ENCODE results near the gene HNRNPF.
"Not testable (repeated sequence)": the region's sequence is repeated elsewhere in the genome, so short reads cannot be mapped to it uniquely, and the experiment has no call there.

HNRNPF gene

DNA sequence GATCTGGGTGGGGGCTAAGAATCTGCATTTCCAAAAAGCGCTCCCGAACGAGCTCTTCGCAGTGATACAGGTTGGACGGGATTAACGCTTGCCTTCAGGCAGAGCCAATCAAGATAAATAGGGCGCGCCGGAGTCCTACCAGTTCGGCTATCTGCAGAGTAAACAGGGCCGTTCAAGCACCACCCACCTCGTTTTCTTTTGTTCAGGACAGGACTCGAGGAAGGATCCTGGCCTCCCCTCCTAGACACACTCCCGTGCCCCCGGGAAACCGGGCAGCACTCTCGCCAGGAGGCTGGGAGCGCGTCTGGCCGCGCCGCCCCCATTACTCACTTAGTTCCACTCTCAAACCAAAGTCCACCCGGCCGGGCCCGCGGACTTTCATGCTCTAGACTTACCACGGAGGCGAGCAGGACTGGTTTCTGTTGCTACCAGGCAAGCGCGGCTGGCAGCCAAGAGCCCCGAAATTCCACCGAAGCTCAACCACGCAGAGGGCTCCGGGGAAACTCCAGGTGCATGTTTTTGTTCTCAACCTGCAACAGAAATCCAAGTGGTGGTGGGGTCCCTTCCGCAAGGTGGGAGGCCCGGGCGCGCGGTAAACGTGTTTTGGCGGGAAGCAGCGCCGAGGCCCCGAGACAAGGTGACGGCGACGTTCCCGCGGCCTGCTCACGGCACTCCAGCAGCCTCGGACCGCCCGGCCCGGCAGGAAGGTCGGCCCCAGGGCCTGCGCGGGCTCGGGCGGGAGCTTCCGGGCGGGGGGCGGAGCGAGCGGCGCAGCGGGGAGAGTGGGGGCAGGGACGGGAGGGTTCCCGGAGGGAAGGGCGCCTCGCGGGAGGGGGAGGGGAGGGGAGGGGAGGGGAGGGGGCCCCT is 12.7 kb downstream of the HNRNPF start:
- DNase-seq: peak; percentile 82

DNA sequence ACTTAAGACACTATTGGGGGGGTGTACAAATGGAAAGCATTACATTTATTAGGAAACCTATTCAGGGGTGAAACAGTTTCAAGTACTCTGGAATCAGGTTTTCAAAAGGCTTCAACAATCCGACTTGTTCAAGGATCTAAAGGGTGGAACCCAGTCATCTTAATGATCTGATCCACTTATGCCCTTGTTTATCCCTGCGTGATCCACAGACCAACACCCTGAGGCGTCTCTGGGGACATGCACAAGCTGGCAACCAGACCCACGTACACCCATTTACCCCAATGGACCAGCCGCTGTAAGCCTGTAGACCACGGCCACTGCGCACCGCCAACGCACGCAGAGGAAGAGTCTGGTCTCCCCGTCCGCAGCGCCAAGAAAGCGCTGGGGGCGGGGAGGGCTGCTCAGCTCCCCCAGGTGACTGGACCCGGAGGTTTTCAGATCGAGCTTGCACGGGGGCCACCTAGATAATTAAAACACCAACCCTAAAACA is 13.4 kb downstream of the HNRNPF start:
- DNase-seq: no peak

DNA sequence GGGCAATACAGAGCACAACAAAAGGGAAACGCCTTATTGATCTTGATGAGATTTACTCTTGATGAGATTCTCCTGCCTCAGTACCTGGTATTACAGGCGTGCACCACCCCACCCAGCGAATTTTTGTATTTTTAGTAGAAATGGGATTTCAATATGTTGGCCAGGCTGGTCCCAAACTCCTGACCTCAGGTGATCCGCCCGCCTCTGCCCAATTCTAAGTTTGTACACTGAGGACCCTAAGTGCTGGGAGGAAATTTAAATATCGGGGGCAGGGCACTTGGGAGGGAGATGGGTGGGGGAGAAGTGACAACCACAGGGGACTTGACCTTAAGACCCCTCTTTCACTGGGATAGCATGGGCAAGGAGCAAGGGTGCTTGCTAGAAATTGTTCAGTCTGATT is 14.1 kb downstream of the HNRNPF start:
- DNase-seq: no peak

DNA sequence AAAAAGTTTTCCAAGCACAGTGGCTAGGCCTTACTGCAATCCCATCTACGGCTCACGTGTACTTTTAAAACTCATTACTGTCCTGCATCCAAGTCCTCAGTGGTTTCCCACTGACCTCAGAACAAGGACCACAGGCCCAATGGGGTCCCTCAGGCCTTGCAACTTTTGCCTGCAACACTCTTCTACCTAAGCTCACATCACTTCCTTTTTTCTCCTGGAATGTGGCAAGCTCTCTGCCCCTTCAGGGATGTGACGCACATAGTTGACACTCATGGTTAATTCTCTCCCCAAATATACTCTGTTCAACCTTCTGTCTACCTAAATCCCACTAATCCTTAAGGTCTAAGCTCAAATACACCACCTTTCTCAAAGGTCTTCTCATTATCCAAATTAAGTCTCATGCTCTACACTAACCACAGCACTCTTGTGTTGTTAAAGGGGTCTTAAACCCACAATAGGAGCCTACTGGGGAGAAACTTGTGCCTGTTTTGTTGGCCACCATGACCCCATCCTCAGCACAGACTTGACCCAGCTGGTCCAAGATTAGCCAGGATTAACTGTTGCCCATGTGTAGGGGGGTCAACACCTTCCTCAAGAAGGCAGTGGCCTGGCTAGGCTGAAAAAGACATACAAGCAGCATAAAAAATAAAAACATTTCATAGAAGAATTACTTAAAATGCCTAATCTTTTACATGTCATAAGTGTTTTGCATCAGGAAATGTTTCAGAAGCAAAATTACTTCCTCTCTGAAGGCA is 15.2 kb downstream of the HNRNPF start:
- DNase-seq: no peak

DNA sequence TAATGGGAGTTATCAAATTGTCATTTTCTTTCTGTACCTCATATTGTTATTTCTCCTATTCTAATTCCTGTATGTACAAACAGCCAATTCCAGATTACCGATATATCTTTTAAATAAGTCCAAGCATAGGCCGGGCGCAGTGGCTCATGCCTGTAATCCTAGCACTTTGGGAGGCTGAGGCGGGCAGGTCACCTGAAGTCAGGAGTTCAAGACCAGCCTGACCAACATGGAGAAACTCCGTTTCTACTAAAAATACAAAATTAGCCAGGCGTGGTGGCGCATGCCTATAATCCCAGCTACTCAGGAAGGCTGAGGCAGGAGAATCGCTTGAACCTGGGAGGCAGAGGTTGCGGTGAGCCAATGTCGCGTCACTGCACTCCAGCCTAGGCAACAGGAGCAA is 15.8 kb downstream of the HNRNPF start:
- not testable (repeated sequence) for DNase-seq

DNA sequence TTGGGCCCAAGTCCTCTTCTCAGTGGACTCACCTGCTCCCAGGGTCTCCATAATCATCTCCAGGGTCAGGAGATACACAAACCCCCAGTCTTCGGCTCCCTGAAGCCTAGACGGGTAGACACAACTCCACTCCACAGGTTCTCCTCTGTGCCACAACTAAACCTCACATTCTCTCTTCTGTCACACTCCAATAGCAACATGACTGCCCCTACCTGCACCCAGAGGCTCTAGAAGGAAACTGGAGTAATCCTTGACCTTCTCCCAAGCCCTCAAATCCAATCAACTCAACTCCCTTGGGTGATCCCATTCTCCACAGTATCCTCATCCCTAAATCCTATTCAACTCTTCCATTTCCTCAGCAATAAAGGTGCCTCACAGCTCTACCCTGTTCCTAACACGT is 16.2 kb downstream of the HNRNPF start:
- no peak for DNase-seq

DNA sequence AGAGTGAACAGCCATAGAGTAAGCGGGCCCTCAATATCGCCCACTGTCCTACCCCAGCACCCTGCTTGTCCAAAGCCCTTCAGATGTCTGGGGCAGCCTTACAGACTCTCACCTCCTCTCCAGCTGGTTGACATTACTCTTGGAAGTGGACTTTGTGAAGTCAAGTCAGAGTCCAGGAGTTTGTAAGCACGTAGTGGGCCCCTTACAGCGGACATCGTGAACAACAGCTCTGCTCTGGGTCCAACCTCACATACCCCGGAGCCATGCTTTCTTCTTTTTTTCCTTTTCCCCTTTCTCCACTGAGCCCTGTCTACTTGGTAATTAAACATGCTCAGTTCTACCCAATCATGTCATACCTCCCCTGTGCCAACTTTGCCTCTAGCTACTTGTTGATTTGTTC is 17.5 kb downstream of the HNRNPF start:
- no peak for DNase-seq

DNA sequence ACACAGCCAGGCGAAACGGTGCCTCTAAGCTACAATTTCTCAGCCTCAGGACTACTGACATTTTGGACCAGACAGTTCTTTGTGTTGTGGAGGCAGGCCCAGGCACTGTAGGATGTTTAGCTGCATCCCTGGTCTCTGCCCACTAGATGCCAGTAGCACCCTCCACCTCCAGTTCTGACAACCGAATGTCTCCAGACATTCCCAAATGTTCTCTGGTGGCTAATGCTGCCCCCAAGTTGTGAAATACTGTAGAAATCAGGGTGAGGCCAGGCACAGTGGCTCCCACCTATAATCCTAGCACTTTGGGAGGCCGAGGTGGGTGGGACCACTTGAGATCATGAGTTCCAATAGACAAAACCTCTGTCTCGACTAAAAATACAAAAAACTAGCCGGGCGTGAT is 18.2 kb downstream of the HNRNPF start:
- DNase-seq: no peak

DNA sequence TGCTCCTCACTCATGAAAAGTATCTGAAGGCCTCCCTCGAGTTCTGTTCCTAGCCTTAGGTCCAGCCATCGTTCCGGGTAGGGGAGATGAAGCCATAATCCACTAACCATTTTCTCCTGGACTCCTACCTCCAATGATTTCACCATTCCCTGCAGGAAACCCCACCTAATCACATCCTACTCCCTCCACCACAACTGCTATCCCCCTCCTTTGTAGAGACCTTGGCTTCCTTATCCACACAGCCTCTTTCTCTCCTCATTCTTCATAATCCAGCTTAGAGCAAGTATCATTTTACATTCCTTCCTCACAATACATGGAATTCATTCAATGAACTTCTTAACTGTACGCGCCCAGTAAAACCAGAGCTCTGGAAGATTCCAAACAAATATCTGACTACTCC is 18.7 kb downstream of the HNRNPF start:
- DNase-seq: no peak

DNA sequence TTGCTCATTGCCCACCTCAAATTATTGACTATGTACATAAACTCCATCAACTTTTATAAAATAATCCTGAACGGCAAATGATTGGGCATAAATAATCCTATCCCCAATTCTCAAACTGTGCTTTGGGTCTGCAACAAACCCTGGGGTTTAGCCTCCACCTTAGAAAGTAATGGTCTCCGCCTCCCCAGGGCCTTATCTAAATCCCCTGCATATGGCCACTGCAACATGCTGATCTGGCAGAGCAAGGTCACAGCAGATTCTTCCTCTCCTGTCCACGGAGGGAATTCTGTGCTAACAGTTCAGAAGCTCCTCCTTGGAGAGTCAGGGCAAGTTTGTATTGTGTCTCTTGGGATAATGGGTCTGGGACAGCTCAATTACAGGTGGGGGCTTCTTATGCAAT is 19.1 kb downstream of the HNRNPF start:
- DNase-seq: no peak

DNA sequence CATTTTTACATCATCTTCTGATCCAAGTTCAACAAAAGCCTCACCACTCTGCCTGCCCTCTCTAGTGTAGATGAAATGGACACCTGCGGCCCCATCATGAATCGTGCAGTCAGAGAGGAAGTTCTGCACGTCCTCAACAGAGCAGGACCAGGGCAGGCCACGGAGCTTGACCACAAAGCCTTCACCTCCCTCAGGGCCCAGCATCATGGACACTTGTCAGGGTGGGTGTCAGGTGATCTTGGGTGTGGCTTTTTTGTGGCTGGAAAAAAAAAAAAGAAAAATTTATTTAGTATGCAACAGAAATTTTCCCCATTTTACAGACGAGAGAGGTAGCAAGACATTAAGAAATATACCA is 21.3 kb downstream of the HNRNPF start:
- no peak for DNase-seq

DNA sequence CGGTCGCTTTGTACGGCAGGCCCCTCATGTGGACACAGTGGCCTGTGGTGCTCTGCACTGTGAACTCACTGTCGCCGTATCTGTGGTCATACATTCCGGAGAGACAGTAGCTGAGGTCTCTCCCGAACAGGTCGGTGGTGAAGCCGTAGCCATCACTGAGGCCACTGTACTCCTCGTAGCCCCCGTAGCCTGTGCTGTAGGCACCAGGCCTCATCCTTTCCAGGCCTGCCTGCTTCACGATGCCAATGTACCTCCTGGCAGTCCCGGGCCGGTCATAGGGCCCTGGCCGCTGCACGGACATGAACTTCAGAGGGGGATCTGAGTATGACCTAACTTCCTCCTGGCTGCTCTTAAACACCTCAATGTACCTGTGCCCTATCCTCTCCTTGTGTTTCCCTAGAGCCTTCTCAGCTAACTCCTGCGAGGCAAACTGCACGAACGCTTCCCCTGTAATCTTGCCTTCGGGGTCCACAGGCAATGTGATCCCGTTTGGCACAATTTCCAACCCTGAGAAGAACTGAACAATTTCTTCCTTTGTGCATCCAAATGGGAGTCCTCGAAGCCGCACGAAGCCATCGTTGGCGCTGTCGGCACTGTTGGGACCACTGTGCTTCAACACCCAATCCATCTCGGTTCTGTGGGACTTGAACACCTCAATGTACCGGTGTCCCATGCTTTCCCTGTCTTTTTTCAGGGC is 21.9 kb downstream of the HNRNPF start:
- no peak for DNase-seq

DNA sequence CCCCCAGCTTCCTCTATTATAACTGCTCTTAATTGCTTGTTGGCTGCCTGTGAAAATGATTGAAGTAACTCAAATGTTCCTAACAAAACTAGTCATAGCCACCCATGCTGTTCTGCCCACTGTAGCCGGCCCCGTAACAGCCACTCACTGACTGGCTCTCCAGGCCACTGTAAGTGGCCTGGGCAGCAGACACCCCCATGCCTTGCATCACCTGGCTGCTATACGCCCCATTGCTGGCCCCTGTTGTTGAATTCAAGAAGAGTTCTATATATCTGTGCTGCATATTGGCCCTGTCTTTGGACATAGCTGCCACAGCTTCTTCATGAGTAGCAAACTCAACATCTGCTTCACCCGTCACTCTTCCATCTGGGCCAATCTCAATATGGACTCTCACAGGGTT is 22.4 kb downstream of the HNRNPF start:
- DNase-seq: no peak

DNA sequence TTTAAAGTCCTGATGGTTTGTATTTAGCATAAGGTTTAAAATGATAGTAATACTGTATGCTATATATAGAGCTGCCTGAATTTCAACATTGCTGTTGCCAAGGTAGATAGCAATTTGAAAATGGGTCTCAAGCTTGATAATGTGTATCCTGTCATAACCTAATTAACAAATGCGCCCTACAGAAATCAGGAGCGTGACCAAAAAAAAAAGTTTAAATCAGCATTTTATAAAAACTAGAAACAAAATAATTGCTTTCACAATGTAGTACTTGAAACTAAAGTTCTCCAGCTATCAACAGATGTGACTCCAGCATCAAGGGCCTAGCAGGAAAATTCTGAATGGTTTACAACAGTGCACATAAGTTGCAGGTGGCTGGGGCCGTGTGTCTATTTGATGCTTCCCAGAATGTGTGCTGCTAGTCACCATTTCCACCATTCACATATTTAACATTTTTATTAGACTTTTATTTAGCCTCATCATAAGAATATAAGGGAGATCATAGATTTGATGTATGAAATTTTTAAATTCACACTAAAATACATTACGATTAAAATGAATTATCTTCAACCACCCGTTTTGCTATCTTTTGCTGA is 23.5 kb downstream of the HNRNPF start:
- DNase-seq: no peak

DNA sequence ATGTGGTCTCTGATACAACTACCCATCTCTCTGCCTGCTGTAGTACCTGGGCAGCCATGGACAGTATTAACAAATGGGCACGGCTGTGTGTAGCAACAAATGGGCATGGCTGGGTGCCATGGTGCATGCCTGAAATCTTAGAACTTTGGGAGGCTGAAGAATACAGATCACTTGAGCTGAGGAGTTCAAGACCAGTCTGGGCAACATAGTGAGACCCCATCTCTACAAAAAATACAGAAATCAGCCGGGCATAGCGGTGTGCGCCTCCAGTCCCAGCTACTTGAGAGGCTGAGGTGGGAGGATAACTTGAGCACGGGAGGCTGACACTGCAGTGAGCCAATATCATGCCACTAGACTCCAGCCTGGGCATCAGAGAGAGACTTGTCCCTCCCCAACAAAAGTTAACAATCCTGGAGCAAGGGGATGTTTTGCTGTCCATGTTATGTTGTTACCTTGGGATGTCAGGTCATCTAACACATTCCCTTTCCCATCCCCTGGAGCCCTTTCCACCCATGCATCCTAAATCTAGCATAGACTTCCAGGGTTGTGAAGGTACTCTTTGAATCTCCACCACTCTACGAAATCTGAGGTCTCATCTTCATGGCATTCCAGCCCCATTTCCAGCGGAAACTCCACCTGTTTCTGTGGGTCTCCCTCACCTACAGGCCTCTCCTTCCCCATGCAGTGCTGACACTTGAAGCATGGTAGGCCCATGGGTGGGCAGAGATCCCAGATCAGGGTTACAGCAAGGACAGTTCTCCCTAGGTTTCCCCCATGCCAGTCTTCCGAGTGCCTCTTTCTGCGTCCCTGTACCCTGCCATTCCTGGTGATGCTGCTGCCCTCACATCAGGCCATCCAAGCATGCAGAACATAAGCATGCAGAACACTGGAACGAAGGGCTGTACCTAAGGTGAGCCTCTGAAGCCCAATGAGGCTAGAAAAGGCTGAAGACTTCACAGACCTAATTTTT is 24.4 kb downstream of the HNRNPF start:
- no peak for DNase-seq

DNA sequence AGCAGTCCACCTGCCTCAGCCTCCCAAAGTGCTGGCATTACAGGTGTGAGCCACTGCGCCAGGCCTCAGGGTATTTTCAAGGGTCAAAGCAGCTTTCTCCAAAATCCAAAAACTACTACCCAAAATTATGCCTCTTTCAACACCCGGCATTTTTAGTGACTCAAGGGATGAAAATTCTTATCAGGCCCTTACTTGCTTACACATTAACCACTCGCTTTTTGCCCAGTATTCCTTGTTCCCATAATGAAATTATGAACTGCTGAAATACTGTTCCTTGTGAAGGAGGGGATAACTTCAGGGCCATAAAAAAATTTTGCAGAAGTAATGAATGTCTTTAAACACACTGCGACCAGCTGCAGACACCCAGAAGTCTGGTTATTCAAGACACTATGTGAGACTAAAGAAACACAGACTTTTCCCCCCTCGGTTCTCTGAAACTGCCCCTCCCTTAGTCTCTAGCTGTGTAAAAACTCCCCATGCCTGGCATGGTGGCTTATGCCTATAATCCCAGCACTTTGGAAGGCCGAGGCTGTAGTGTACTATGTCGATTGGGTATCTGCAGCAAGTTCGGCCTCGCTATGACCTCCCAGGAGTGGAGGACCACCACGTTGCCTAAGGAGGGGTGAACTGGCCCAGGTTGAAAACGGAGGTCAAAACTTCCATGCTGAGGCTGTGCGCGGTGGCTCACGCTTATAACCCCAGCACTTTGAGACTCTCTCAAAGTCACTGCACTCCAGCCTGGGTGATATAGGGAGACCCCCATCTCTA is 25.6 kb downstream of the HNRNPF start:
- DNase-seq: no peak

DNA sequence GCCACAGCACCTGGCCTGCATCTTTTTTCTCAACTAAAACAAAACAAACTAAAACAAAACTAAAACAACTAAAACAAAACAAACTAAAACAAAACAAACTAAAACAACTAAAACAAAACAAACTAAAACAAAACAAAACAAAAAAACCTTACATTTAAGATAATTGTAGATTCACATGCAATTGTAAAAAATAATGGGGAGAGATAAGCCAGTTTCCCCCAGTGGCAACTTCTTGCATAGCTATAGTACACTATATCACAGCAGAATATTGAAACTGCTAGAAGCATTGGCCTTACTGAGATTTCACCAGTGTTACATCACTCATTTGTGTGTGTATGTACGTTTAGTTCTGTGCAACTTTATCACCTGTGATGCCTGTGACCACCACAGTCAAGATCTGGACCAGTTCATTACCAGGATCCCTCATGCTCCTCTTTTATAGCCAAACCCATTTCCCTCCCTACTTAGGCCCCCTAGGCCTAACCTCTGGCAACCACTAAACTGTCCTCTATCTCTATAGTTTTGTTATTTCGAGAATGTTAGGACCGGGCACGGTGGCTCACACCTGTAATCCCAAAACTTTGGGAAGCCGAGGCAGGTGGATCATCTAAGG is 28.3 kb downstream of the HNRNPF start:
- no peak for DNase-seq

DNA sequence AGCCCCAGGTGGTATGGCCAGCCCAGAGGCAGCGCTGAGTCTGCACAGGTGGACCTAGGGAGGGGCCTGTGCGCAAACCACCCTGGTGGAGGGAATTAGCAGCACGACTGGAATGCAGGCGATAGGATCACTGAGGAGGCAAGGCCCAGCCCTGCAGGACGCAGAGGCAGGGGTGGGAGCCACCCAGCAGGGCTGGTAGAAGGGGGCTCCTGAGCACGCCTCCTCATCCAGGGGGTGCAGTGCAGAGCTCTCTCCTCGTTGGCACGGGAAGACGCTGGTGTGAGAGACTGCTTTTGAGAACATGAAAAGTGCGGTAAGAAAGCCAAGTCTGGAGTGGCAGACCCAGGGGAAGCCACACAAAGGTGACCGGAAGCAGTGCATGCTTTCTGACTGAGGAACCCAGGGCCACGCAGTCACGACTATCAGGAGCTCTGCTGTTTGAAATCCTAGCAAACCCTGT is 31.5 kb downstream of the HNRNPF start:
- no peak for DNase-seq

DNA sequence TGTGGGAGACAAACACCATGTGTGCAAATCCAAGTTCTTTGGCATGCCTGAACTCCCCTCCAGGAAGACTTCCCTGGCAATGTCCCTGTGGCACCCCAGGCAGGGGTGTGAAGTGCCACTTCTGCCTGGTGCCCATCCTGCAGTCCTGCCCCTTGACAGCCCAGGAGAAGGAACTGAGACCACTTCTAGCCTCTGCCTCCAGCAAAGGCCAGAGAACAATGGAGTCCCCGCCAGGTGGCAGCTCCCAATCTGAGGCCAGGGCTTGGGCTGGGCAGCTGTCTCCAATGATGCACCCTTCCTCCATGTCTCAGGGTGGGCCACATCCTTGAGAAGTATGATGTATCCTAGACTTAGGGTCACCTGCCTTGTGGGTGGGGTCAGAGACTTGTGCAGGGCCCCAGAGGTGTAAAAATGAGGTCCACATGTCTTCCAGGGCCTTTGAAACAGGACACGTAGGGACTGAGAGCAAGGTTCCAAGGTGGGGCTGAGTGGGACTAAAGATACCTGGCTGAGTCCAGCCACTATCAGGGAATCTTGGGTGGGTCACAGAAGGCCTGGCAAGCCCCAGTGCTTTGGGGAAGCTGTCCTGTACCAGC is 32.1 kb downstream of the HNRNPF start:
- DNase-seq: no peak

DNA sequence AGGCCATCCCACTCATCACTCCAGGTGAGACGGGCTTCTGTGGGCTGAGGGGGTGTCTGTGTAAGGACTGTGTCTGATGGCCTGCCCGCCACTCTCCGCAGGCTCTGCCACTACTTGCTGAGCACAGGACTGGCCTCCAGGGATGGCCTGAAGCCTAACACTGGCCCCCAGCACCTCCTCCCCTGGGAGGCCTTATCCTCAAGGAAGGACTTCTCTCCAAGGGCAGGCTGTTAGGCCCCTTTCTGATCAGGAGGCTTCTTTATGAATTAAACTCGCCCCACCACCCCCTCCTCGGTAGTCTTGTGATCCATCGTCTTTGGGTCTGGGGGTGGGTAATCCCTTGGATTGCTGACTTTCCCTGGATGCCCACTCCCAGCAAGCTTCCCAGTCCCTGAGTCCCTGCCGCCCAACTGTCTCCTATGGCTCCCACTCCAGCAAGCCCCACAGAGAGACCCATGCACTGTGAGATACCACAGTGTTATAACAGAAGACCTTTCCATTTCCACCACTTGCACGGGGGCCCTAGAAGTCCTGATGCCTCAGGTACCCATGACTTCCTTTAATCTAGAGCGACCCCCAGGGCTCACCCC is 32.8 kb downstream of the HNRNPF start:
- DNase-seq: no peak
